Sciatic nerve (tissue), 2 donors: ENCODE measurements around the gene RNF123. TPM values are rescaled to one million over a fixed set of nuclear protein-coding genes. Genes with fewer than 3 reads are reported as not detected.
A peak's percentile ranks its signal among the peaks of the same experiment; 100 is the strongest.
"Not testable (repeated sequence)": the region's sequence is repeated elsewhere in the genome, so short reads cannot be mapped to it uniquely, and the experiment has no call there.

ENCODE experiments used
- ATAC-seq: fragments of 200-7000 bp; cut with Tn5 transposase; one replicate; pipeline ENCODE4 v1.9.1; 2020; ENCODE audit warnings: mild to moderate bottlenecking, moderate library complexity
- DNase-seq: peaks from one replicate; pipeline ENCODE4 v3.0.0-alpha.2; 2020; ENCODE audit warnings: low spot score
- intact Hi-C: fragments of 100-400 bp; cut with DNase I; formaldehyde crosslinking; loops from one replicate; pipeline ENCODE4 v1.14.2; 2022
- total RNA-seq: library from RNA; stranded (reverse); fragmentation: NEBNext Ultra II Directional; extraction: Animal tissue kit (Norgen Biotek cat#: 25700); gene quantifications from one replicate; pipeline ENCODE4 v1.2.1, GENCODE V29; 2021
- donor health status: DM: no; HTN: no; CAD: no.
- donor health status: DM: no; HTN: no; CAD: no.

The RNF123 gene
- total RNA-seq, 1 donor from 2014 or later, result 37.9 TPM

DNA sequence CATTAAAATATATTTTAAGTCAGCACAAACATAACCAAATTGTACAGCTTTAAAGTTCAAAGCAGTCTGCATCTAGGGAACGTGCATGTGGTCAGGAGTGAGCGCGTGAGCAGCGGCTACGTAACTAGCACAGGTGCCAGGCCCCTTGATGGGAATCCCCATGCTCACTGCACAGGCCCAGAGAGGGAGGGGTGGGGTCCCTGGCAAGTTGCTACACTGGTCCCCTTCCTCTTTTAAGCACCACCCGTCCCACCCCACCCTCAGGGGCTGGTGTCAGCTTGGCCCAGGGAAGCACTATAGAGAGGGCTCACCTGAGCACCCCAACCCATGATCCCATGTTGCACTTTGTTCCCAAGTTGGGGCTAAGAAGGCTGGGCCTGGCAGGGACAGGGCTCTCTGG is 35.2 kb downstream of the RNF123 start:
- peak; percentile 14 for ATAC-seq
- peak; percentile 66 for DNase-seq
- intact Hi-C loops, result no loop called here

GRCh38 chr3:49725906-49726681 is 36.7 kb downstream of the RNF123 start:
- intact Hi-C loops, result no loop called here
- peak; percentile 31 for DNase-seq
- no peak for ATAC-seq

DNA sequence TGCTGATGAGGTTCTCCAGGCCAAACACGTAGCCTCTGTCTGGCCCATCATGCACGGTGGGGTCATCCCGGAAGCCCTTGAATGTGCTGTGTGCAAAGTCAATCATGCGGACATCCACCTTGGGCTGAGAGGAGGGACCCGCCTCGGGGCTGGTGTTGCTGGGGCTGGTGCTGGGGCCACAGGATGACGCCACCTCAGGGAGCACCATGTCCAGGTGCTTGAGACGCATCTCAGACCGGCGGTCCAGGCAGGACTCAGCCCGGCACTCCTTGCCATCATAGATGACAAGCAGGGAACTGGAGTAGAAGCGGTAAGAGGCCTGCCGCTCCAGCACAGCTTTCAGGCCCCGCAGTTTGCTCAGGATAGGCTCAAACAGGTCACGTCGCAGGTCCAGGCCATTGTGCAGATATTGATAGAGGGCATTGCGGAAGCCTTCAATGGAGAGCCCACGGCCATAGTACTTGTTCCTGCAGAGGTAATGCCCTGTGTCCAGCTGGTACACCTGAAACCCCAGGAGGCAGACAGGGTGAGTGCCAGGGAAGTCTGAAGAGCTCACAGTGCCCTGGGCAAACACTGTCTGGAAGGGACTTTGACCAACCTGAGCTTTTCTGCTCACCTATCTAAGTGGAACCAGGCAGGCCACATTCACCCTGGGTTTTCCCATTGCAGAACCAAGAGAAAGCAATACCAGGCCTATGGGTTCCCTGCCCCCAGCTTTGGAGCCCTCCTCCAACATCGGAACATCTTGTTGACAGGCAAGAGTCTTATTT is 38.0 kb downstream of the RNF123 start:
- DNase-seq (no peak), ATAC-seq (no peak)
- intact Hi-C loops, result no loop called here

DNA sequence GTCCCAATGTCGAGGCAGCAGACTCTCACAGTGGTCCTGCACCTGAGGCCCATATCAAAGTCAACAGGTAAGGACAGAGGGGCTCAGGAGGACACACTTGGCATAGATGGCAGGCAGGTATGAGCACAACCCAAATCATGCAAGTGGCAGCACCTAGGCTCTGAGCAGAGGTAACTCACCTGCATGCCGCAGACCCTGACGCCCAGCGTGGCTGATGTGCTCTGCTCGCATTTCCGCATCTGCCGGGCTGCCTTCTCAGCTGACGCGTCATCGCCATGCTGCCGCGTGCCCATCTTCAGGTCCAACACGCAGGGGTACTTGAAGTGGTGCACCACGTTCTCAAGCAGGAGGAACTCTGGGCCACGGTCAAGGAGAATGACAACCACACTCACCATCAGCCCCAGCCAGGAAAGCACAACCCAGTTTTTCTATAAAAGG is 38.6 kb downstream of the RNF123 start:
- ATAC-seq (no peak), DNase-seq (no peak)
- intact Hi-C loops, result no loop called here

- intact Hi-C loops, result no loop called here
- no peak for ATAC-seq
- no peak for DNase-seq
Measured at GRCh38 chr3:49729966-49730609, 40.7 kb downstream of the RNF123 start.

DNA sequence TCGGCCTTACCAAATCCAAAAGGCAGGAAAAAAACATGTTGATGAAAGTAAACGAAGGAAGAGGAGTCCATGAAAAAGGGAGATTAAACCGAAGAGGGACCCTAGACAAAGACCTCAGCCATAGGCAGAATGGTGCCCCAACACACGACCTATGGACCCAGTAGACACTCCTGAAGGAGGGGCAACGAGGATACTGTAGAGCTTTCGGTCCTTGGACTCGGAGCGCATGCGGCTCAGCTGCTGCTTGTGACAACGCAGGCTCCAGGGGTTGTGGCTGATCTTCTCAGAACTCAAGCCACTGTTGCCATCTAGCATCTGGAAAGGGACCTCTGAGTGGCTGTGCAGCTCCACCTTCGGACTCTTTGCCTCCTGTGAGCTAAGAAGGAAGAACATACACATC is 43.2 kb downstream of the RNF123 start:
- no peak for DNase-seq
- no peak for ATAC-seq
- intact Hi-C loops, result no loop called here

DNA sequence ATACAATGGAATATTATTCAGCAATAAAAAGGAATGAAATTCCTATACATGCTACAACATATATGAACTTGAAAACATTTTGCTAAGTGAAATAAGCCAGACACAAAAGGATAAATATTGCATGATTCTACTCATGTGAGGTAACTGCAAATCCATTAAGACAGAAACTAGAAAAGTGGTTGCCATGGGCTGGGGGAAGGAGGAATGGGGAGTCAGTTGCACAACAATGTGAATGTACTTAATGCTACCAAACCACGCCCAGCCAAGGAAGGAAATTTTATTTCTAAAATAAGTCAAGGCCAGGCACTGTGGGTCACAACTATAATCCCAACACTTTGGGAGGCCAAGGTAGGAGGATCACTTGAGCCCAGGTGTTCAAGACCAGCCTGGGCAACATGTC is 44.2 kb downstream of the RNF123 start:
- intact Hi-C loops, result no loop called here
- ATAC-seq, result no peak
- no peak for DNase-seq

- intact Hi-C loops, result no loop called here
Measured at GRCh38 chr3:49734752-49735151, 45.4 kb downstream of the RNF123 start.

GRCh38 chr3:49738067-49738713 is 48.8 kb downstream of the RNF123 start:
- intact Hi-C loops, result no loop called here
- ATAC-seq (no peak), DNase-seq (peak; percentile 36)

More at GRCh38 chr3:49734752-49735151, 45.4 kb downstream of the RNF123 start:
- no peak for ATAC-seq
- DNase-seq, result no peak

DNA sequence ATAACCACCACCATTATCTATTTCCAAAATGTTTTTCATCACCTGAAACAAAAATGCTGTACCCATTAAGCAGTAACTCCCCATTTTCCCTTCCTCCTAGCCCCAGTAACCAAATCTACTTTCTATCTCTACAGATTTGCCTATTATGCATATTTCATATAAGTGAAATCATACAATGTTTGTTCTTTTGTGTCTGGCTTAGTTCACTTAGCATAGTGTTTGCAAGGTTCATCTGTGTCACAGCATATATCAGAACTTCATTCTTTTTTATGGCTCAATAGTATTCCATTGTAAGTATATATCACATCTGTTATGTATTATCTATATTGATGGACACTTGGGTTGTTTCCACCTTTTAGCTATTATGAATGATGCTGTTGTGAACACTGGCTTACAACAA is 51.1 kb downstream of the RNF123 start:
- intact Hi-C loops, result no loop called here
- ATAC-seq, result no peak

DNA sequence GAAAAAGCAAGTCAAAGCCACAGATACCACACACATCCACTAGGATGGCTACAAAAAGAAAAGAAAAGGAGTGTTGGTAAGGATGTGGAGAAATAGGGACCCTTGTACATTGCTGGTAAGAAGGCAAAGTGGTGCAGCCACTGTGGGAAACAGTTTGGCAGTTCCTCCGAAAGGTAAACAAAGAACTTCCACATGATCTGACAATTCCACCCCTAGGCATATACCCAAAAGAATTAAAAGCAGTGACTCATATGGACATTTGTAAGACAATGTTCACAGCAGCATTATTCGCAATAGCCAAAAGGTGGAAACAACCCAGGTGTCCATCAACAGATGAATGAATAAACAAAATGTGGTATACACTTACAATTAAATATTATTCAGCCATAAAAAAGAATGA is 56.6 kb downstream of the RNF123 start:
- no peak for DNase-seq
- intact Hi-C loops, result no loop called here
- ATAC-seq, result no peak

More for the DNA sequence above, 51.1 kb downstream of the RNF123 start:
- DNase-seq, result no peak

- DNase-seq, result no peak
Measured at GRCh38 chr3:49747792-49748480, 58.6 kb downstream of the RNF123 start.

GRCh38 chr3:49748874-49749273 is 59.5 kb downstream of the RNF123 start:
- ATAC-seq, DNase-seq, intact Hi-C loops: not testable (repeated sequence)

More at GRCh38 chr3:49747792-49748480, 58.6 kb downstream of the RNF123 start:
- intact Hi-C loops, result no loop called here
- ATAC-seq, result no peak

DNA sequence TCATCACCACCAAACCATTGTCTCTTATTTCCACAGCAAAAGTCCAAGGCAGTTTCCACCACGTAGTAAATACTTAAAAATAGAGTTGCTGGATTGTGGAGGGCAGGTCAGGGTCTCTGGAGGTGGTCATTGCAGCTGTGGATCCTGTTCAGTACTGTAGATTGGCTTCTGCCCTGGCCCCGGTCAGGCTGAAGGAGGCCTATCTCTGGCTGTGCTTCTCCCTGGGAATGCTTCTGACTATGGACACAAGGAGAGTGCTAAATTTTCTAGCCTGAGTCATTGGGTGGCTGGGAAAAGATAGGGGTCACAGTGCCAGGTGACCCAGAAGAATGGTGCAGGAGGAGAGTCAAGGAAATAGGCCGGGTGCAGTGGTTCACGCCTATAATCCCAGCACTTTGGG is 60.7 kb downstream of the RNF123 start:
- no peak for DNase-seq
- intact Hi-C loops, result no loop called here
- no peak for ATAC-seq

GRCh38 chr3:49751501-49751900 is 62.1 kb downstream of the RNF123 start:
- intact Hi-C loops, result no loop called here
- ATAC-seq, result no peak
- DNase-seq, result no peak

DNA sequence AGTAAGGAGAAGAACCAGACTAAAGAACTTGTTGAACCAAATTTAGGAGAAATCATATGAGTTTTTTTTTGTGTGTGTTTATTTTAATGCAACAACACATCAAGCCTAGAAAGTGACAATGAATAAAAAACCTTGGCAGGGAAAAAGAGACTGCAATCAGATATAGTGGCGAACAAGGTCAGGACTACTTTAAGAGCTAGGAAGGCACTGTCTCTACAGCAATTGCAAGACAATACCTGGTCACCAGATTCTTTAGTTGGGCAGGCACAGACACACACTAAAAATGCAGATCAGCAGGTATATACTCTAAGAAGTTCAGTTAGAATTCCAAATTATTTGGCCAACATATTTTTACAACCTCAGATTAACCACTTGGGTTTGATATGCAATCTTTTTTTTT is 65.2 kb downstream of the RNF123 start:
- DNase-seq, result no peak
- ATAC-seq, result no peak
- intact Hi-C loops, result no loop called here

GRCh38 chr3:49756036-49756435 is 66.7 kb downstream of the RNF123 start:
- intact Hi-C loops, result no loop called here
- DNase-seq (no peak), ATAC-seq (no peak)

GRCh38 chr3:49757197-49757596 is 67.8 kb downstream of the RNF123 start:
- DNase-seq (no peak), ATAC-seq (no peak)
- intact Hi-C loops, result no loop called here

DNA sequence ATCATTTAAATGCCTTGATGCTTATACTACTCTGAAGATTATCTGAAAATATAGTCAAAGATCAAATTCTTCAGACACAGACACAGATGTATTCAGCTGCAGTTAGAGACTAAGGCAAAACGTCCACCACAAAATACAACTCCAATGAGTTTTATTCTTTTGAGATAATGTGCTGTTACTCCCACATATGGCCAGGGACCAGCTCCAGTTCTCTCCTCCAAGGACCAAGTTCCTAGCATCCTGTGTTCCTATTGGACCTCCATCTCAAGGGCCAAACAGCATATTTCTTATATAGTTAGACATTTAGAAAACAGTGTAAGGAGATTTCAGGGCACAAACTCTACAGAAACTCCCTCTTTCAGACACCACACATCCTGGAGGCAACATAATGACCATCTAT is 69.9 kb downstream of the RNF123 start:
- DNase-seq (no peak), ATAC-seq (no peak)
- intact Hi-C loops, result no loop called here
